HUES64 (cell line): Measurements from ENCODE around the gene PRPF39.
A peak's percentile ranks its signal among the peaks of the same experiment; 100 is the strongest.

Experiments
- H3K27ac ChIP-seq: 2 replicates; pipeline ENCODE4 v1.7.0; 2013; ENCODE audit warnings: low read depth, low read length, inconsistent platforms
- H3K27me3 ChIP-seq: 2 replicates; pipeline ENCODE4 v1.6.1; 2013; ENCODE audit warnings: mild to moderate bottlenecking, low read length; ENCODE audit not compliant: insufficient read depth
- H3K36me3 ChIP-seq: 2 replicates; pipeline ENCODE4 v1.6.1; 2013; ENCODE audit warnings: mild to moderate bottlenecking, low read length; ENCODE audit not compliant: insufficient read depth
- H3K4me1 ChIP-seq: 2 replicates; pipeline ENCODE4 v1.6.1; 2013; ENCODE audit warnings: mild to moderate bottlenecking, low read length, moderate library complexity; ENCODE audit not compliant: insufficient read depth
- H3K4me3 ChIP-seq: 2 replicates; pipeline ENCODE4 v1.5.1; 2013; ENCODE audit warnings: mild to moderate bottlenecking, low read length, moderate library complexity
- H3K9ac ChIP-seq: 2 replicates; pipeline ENCODE4 v1.6.1; 2013; ENCODE audit warnings: mild to moderate bottlenecking, low read depth, low read length
- H3K9me3 ChIP-seq: 2 replicates; pipeline ENCODE4 v1.6.1; 2013; ENCODE audit warnings: low read depth, low read length; ENCODE audit not compliant: insufficient read depth
- WGBS: fragments of 150-250, 120-280 bp; methylation state at CpG from one replicate; pipeline ENCODE4 v1.1.7; 2013; ENCODE audit warnings: missing lambda C conversion rate; 5-methylcytosine and 5-hydroxymethylcytosine counted together

Gene PRPF39

DNA sequence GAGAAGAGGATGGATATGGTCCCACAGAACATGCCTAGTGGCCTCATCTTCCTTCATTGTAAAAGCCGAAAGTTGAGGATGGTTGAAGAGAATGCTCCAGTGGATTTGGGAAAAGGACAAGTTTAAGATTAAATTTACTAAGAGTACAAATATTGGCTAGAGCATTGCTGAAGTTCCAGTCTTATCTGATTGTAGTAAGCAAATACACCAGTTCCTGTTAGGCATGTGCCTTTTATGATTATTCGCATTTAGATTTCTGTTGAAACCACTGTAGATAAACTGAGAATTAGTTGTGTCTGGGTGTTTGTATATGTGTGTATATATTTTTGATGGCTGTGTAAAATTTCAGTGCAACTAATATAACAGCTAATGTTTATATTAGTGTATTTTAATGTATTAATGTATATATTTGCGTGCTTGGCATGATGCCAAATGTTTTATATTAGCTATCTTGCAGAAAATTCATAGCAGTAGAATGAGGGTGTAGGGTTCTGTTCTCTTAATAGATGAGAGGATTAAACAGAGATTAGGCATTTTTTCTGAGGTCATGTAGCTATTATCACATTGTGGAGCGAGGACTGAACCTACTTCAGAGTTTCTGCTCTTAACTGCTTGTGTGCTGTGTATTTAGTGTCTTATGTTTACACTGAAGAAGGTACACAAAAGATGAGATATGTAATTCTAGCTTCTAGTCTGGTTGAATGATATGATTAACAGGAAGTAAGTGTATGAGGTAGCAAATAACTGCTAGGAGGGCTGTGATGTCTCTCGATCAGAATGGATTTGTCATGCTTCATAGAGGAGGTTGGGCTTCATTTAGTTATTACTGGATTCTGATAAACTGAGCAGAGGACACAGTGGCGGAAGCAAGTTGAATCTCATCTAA, 29.2 kb downstream of the PRPF39 start:
- Histone ChIP-seq H3K27me3 (no peaks in the 10 kb centered on the region), H3K4me3 (no peak overlapping the region), H3K9me3 (no peaks in the 10 kb centered on the region), H3K4me1 (no peaks in the 10 kb centered on the region), H3K27ac (no peak overlapping the region), H3K9ac (no peak overlapping the region), H3K36me3 (peaks cover 100% of the 10 kb centered on the region)
- 93% methylated on average over 6 of the region's 6 CpGs for WGBS

DNA sequence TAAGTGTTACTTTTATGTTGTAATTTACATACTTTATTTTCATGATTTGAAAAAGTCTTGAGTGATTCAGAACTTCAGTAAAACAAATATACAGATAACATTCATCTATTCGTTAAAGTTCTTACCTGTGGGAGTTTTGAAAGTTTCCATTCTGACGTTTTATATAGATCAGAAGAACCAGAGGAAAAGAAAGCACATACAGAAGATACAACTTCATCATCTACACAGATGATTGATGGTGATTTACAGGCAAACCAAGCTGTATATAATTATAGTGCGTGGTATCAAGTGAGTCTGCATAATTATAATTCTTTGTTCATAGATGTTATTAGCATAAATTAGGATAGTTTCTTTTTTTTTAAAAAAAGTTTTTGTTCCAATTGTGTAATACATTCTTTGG, 30.4 kb downstream of the PRPF39 start:
- no peak overlapping the region for H3K4me3 ChIP-seq
- H3K36me3 ChIP-seq = peaks cover 99% of the 10 kb centered on the region
- 100% methylated on average over 1 of the region's 3 CpGs for WGBS
- no peaks in the 10 kb centered on the region for H3K4me1 ChIP-seq
- H3K9me3 ChIP-seq = no peaks in the 10 kb centered on the region
- H3K27ac ChIP-seq = no peak overlapping the region
- H3K9ac ChIP-seq = no peak overlapping the region
- no peaks in the 10 kb centered on the region for H3K27me3 ChIP-seq

- Histone ChIP-seq H3K27me3 (no peaks in the 10 kb centered on the region), H3K27ac (no peak overlapping the region), H3K9ac (no peak overlapping the region), H3K36me3 (peaks cover 96% of the 10 kb centered on the region), H3K4me1 (no peaks in the 10 kb centered on the region), H3K4me3 (no peak overlapping the region), H3K9me3 (no peaks in the 10 kb centered on the region)
- WGBS = 97% methylated on average over 6 of the region's 6 CpGs
These were observed 34.7 kb downstream of the PRPF39 start for GRCh38 chr14:45118594-45118993.

- Histone ChIP-seq H3K4me1 (no peaks in the 10 kb centered on the region), H3K27ac (no peak overlapping the region), H3K36me3 (peaks cover 95% of the 10 kb centered on the region), H3K9me3 (no peaks in the 10 kb centered on the region), H3K27me3 (no peaks in the 10 kb centered on the region), H3K4me3 (no peak overlapping the region), H3K9ac (no peak overlapping the region)
- WGBS = no CpG with 5 or more reads among the region's 1 CpG
These were observed 36.2 kb downstream of the PRPF39 start for GRCh38 chr14:45120096-45120495.

DNA sequence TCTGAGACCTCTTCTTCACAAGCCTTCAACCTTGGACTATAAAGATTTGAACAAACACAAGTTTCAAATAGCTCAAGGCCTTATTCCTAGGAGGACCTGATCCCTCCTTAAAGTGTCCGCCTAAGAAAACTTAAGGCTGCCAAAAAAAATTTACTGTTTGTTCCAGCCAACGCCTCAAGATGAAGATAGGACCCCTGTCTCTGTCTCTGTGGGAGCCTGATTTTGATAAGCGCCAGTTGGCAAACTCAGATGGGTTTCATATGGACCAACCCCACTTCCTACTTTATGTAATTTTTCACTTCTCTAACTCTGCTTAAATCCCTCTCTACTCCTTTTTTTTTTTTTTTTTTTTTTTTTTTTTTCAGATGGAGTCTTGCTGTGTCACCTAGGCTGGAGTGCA, 39.4 kb downstream of the PRPF39 start:
- 95% methylated on average over 3 of the region's 3 CpGs for WGBS
- Histone ChIP-seq H3K27ac (no peak overlapping the region), H3K36me3 (peaks cover 91% of the 10 kb centered on the region), H3K4me3 (no peak overlapping the region), H3K9ac (no peak overlapping the region), H3K27me3 (no peaks in the 10 kb centered on the region), H3K4me1 (no peaks in the 10 kb centered on the region), H3K9me3 (no peaks in the 10 kb centered on the region)

DNA sequence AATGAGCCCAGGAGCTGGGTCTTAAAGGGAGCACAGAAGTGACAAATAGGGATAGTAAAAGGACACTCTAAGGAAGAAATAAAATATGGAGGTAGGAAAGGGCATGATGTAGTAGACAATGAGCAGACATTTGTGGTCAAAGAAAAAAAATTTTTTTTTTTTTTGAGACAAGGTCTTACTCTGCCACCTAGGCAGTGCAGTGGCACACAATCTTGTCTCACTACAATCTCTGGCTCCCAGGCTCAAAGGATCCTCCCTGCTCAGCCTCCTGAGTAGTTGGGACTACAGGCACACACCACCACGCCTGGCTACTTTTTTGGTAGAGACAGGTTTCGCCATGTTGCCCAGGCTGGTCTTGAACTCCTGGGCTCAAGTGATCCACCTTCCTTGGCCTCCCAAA, 41.8 kb downstream of the PRPF39 start:
- Histone ChIP-seq H3K9ac (no peak overlapping the region), H3K4me1 (peaks cover 4% of the 10 kb centered on the region; the same call in 1 of the 2 replicates), H3K27me3 (no peaks in the 10 kb centered on the region), H3K4me3 (no peak overlapping the region), H3K27ac (no peak overlapping the region), H3K9me3 (no peaks in the 10 kb centered on the region), H3K36me3 (peaks cover 92% of the 10 kb centered on the region)
- WGBS = 94% methylated on average over 2 of the region's 2 CpGs

DNA sequence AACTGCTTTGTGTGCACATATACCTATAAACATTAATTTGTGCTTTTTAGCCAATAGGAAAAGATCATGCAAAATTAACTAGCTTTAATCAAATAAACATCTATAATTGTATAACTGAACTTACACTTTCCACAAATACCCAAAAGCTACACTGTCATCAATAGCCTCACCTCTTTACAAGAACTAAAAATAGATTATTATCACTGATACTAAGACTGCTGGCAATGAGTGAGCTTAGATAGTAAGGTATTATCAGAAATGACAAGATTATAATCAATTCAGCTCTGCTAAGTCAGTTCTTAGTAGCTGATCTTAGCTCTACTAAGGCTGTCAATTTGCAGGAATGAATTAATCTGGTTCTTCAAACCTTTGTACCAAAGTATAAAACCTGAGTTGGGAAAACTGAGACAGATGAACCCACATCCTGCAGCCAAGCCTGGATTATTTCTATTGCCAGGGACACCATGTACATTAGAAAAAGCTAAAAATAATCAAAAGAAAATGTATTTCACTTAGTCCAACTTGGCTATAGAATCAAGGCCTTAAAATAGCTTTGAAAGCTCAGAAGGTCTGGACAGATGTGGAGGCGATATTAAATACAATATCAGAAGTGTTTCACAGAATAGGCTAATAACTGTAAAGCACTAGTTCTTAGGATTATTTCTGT, 45.2 kb downstream of the PRPF39 start:
- peaks cover 73% of the 10 kb centered on the region for H3K36me3 ChIP-seq
- H3K27me3 ChIP-seq = no peaks in the 10 kb centered on the region
- peaks cover 9% of the 10 kb centered on the region; the same call in 1 of the 2 replicates for H3K4me1 ChIP-seq
- 100% methylated on average over 1 of the region's 1 CpG for WGBS
- no peak overlapping the region for H3K9ac ChIP-seq
- H3K27ac ChIP-seq = no peak overlapping the region
- H3K4me3 ChIP-seq = no peak overlapping the region
- no peaks in the 10 kb centered on the region for H3K9me3 ChIP-seq

DNA sequence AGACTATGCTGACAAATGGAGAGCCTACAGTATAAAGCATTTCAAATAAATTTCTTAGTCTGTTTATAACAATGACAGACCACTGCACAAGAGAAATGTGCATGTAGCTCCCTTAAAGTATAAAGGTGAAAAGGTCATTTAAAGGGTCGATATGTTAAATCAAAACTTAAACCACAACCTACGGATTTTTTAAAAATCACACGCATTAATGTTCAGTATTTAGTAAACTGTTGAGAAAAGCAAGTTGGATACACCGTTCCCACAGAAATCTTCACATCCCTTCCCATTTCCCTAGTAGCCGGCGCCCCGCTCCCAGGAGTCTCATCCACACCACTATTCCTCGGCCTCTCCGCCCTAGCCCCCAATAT, 49.8 kb downstream of the PRPF39 start:
- peaks cover 16% of the 10 kb centered on the region for H3K4me1 ChIP-seq
- peaks cover 31% of the 10 kb centered on the region for H3K36me3 ChIP-seq
- no peaks in the 10 kb centered on the region for H3K27me3 ChIP-seq
- H3K9me3 ChIP-seq = no peaks in the 10 kb centered on the region
- WGBS = under 1% methylated on average over 7 of the region's 9 CpGs
- peak overlapping the region; percentile 79 for H3K4me3 ChIP-seq
- H3K9ac ChIP-seq = peak overlapping the region; percentile 91
- H3K27ac ChIP-seq = peak overlapping the region; percentile 82

GRCh38 chr14:45134051-45134958, 50.4 kb downstream of the PRPF39 start, which contains the start of gene FKBP3:
TSS of gene FKBP3 (minus strand) at chr14:45134481. CDS start at chr14:45134456, 25 bp downstream.
- H3K9me3 ChIP-seq = no peaks in the 10 kb centered on the region
- peak within 1 kb of the TSS; percentile 91 for H3K9ac ChIP-seq
- peaks cover 16% of the 10 kb centered on the region for H3K4me1 ChIP-seq
- no peaks in the 10 kb centered on the region for H3K27me3 ChIP-seq
- peak within 1 kb of the TSS; percentile 79 for H3K4me3 ChIP-seq
- H3K36me3 ChIP-seq = peaks cover 25% of the 10 kb centered on the region
- WGBS = under 1% methylated on average over 53 of the region's 53 CpGs
- peak within 1 kb of the TSS; percentile 82 for H3K27ac ChIP-seq

DNA sequence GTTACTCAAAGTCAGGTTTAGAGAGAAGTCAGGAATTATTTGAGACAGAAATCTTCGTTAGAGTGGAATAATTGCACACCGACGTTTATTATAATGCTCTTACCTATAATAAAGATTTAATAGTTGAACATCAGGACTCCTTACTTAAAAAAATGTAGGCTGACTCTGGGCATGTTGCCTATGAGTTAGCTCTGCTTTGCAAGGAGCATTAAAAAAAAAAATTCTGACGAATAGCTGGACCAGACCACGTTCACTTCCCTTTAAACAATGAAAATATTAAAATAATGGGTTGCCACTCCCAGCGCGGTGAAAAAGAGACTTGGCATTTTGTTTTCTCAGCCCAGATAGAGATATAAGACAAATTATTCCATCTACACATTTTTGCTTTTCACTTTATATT, 51.2 kb downstream of the PRPF39 start:
- no peaks in the 10 kb centered on the region for H3K9me3 ChIP-seq
- no peaks in the 10 kb centered on the region for H3K27me3 ChIP-seq
- peak overlapping the region; percentile 79 for H3K4me3 ChIP-seq
- peak overlapping the region; percentile 8; the same call in 1 of the 2 replicates for H3K9ac ChIP-seq
- H3K36me3 ChIP-seq = peaks cover 16% of the 10 kb centered on the region
- H3K27ac ChIP-seq = peak overlapping the region; percentile 16; the same call in 1 of the 2 replicates
- 0% methylated on average over 1 of the region's 7 CpGs for WGBS
- H3K4me1 ChIP-seq = peaks cover 16% of the 10 kb centered on the region
